ENCODE results near the gene SREBF2. TPM values are rescaled to one million over a fixed set of nuclear protein-coding genes. Genes with fewer than 3 reads are reported as not detected.

SREBF2 gene
- polyA plus RNA-seq, 3 donors = 22.2 to 25.1 (median 24.5) TPM

GRCh38 chr22:41933411-41934177 lies 100.7 kb downstream of the SREBF2 start:
- H3K9me3 Mint-ChIP-seq = peaks cover 0 to 7% (median 3%) of the 10 kb centered on the region in 7 donors
- Histone ChIP-seq H2AFZ (ENCODE audit: insufficient read depth, low read depth, low read length, poor library complexity, severe bottlenecking) (peak overlapping the region; percentile 46), H3K27ac (ENCODE audit: low read depth in 1 of 2, low read length in 2 of 2) (no peak overlapping the region), H3K9me3 (replicated peaks in 1 of 2; ENCODE audit: control insufficient read depth in 1 of 2, insufficient read depth in 1 of 2, low read length in 2 of 2) (no peaks in the 10 kb centered on the region), H3K4me1 (ENCODE audit: control insufficient read depth in 1 of 2, insufficient read depth in 2 of 2, low read length in 2 of 2) (no peaks in the 10 kb centered on the region), H4K20me1 (ENCODE audit: insufficient read depth, low read length) (no peaks in the 10 kb centered on the region), H3K79me2 (ENCODE audit: insufficient read depth, low read length) (no peaks in the 10 kb centered on the region), H3K36me3 (replicated peaks in 1 of 2; ENCODE audit: control insufficient read depth in 1 of 2, insufficient read depth in 2 of 2, low read length in 2 of 2) (peaks cover 2 to 10% of the 10 kb centered on the region in 2 donors), H3K9ac (ENCODE audit: insufficient read depth, low read length, poor library complexity, severe bottlenecking) (no peak overlapping the region), H3K27me3 (ENCODE audit: control insufficient read depth in 2 of 2, insufficient read depth in 2 of 2, low read length in 2 of 2) (no peaks in the 10 kb centered on the region), H3K4me3 (replicated peaks in 1 of 3; ENCODE audit: low read depth in 2 of 3, low read length in 3 of 3) (no peak overlapping the region), H3K4me2 (replicated peaks; ENCODE audit: extremely low read depth, low read length, poor library complexity, severe bottlenecking) (no peak overlapping the region)
- peaks cover 0 to 9% (median 6%) of the 10 kb centered on the region in 3 donors for H3K27me3 Mint-ChIP-seq (ENCODE audit: low read depth in 3 of 3)
- TF ChIP-seq, protein P1, sequence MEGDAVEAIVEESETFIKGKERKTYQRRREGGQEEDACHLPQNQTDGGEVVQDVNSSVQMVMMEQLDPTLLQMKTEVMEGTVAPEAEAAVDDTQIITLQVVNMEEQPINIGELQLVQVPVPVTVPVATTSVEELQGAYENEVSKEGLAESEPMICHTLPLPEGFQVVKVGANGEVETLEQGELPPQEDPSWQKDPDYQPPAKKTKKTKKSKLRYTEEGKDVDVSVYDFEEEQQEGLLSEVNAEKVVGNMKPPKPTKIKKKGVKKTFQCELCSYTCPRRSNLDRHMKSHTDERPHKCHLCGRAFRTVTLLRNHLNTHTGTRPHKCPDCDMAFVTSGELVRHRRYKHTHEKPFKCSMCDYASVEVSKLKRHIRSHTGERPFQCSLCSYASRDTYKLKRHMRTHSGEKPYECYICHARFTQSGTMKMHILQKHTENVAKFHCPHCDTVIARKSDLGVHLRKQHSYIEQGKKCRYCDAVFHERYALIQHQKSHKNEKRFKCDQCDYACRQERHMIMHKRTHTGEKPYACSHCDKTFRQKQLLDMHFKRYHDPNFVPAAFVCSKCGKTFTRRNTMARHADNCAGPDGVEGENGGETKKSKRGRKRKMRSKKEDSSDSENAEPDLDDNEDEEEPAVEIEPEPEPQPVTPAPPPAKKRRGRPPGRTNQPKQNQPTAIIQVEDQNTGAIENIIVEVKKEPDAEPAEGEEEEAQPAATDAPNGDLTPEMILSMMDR (IDR thresholded peaks at IDR 0.05) = no peak
- H3K4me1 Mint-ChIP-seq = peaks cover 3% of the 10 kb centered on the region
- H3K36me3 Mint-ChIP-seq = peaks cover 9 to 29% of the 10 kb centered on the region in 2 donors
- 51% methylated on average over 15 of the region's 16 CpGs for WGBS (ENCODE audit: insufficient coverage)
- DNase-seq = no peak
- no peak overlapping the region for H3K4me3 Mint-ChIP-seq
- intact Hi-C loops (cut with micrococcal nuclease) = no loop called here
- H3K27ac Mint-ChIP-seq = no peak overlapping the region

- H3K4me2 ChIP-seq (replicated peaks; ENCODE audit: extremely low read depth, low read length, poor library complexity, severe bottlenecking) = no peak overlapping the region
- DNase-seq = no peak
- H4K20me1 ChIP-seq (ENCODE audit: insufficient read depth, low read length) = no peaks in the 10 kb centered on the region
- H3K9me3 ChIP-seq (replicated peaks in 1 of 2; ENCODE audit: control insufficient read depth in 1 of 2, insufficient read depth in 1 of 2, low read length in 2 of 2) = no peaks in the 10 kb centered on the region
- Mint-ChIP-seq H3K4me3 (no peak overlapping the region), H3K4me1 (peaks cover 3% of the 10 kb centered on the region), H3K36me3 (peaks cover 9 to 37% of the 10 kb centered on the region in 2 donors), H3K27me3 (ENCODE audit: low read depth in 3 of 3) (peaks cover 0 to 6% (median 2%) of the 10 kb centered on the region in 3 donors), H3K9me3 (peaks cover 0 to 6% (median 2%) of the 10 kb centered on the region in 7 donors), H3K27ac (peak overlapping the region in 1 of 7 donors; percentile 1)
- H3K79me2 ChIP-seq (ENCODE audit: insufficient read depth, low read length) = no peaks in the 10 kb centered on the region
- intact Hi-C loops (cut with micrococcal nuclease) = no loop called here
- H3K27ac ChIP-seq (ENCODE audit: low read depth in 1 of 2, low read length in 2 of 2) = no peak overlapping the region
- WGBS (ENCODE audit: insufficient coverage) = 98% methylated on average over 9 of the region's 17 CpGs
- no peak overlapping the region for H3K4me3 ChIP-seq (replicated peaks in 1 of 3; ENCODE audit: low read depth in 2 of 3, low read length in 3 of 3)
- no peaks in the 10 kb centered on the region for H3K27me3 ChIP-seq (ENCODE audit: control insufficient read depth in 2 of 2, insufficient read depth in 2 of 2, low read length in 2 of 2)
- H2AFZ ChIP-seq (ENCODE audit: insufficient read depth, low read depth, low read length, poor library complexity, severe bottlenecking) = no peak overlapping the region
- H3K9ac ChIP-seq (ENCODE audit: insufficient read depth, low read length, poor library complexity, severe bottlenecking) = no peak overlapping the region
- no peaks in the 10 kb centered on the region for H3K4me1 ChIP-seq (ENCODE audit: control insufficient read depth in 1 of 2, insufficient read depth in 2 of 2, low read length in 2 of 2)
- TF ChIP-seq, protein P1 (IDR thresholded peaks at IDR 0.05) = no peak
- peaks cover 7 to 15% of the 10 kb centered on the region in 2 donors for H3K36me3 ChIP-seq (replicated peaks in 1 of 2; ENCODE audit: control insufficient read depth in 1 of 2, insufficient read depth in 2 of 2, low read length in 2 of 2)
Observed at GRCh38 chr22:41934284-41935014, 101.5 kb downstream of the SREBF2 start.

All from CD14-positive monocyte (primary cell).